ENCODE results near the gene GNB1. TPM values are rescaled to one million over a fixed set of nuclear protein-coding genes. Genes with fewer than 3 reads are reported as not detected.

GNB1 gene
- total and polyA plus RNA-seq, 9 of the 15 experiments (the other 6 are each of a cell fraction or from before 2014, with no cell fraction given), result 34.3 to 388 (median 114) TPM

DNA sequence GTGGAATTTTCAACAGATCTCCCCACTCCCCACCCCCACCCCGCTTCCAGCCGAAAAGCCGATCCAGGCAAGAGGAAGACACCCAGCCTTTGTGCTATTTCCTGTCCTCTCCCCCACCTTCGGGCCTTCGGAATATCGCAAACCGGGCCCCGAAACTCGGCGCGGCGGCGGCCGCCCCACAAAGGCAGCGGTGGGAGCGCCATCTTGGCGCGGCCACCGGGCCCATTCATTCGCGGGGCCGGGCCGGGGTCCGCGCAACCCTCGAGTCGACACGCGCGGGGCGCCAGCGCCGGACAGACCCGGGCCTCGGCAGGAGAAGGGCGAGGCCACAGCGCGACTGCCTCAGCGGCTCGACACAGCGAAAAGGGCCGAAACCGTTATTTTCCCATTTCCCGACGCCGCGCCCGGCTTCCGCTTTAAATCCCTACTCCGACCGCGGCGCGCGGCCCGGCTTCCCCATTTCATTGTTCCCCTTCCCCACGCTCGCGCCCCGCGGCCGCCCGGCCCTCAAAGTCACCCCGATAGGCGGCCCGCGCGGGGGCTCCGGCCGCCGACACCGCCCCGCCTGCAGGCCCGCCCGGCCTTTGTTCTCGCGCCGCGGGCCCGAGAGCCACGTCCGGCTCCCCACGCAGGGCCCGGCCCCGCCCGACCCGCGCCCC, 911 bp downstream of the GNB1 start (continued):
- TF ChIP-seq RBM15 (IDR thresholded peaks at IDR 0.05; ENCODE audit: insufficient read depth, low read length), result no peak
- no peak for TF ChIP-seq HMG20B (CRISPR knock-in tag; IDR thresholded peaks at IDR 0.05)
- peak; percentile 84 for TF ChIP-seq PCBP1 (IDR thresholded peaks at IDR 0.05; ENCODE audit: low read depth, low read length, poor library complexity, severe bottlenecking)
- no peak for TF ChIP-seq PURB (CRISPR knock-in tag; IDR thresholded peaks at IDR 0.05; ENCODE audit: low read depth)
- TF ChIP-seq, protein P1, sequence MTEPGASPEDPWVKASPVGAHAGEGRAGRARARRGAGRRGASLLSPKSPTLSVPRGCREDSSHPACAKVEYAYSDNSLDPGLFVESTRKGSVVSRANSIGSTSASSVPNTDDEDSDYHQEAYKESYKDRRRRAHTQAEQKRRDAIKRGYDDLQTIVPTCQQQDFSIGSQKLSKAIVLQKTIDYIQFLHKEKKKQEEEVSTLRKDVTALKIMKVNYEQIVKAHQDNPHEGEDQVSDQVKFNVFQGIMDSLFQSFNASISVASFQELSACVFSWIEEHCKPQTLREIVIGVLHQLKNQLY (CRISPR knock-in tag; conservative IDR thresholded peaks at IDR 0.05), result no peak
- peak; percentile 43; the same call in 1 of the 2 replicates for TF ChIP-seq GTF2E2 (tag; IDR thresholded peaks at IDR 0.05)
- peak; percentile 79 for TF ChIP-seq POLR2G (IDR thresholded peaks at IDR 0.05; ENCODE audit: low read depth, low read length)
- no peak for TF ChIP-seq POLR3G (IDR thresholded peaks at IDR 0.05; ENCODE audit: extremely low read depth, insufficient read length, insufficient replicate concordance)
- TF ChIP-seq, protein P2, sequence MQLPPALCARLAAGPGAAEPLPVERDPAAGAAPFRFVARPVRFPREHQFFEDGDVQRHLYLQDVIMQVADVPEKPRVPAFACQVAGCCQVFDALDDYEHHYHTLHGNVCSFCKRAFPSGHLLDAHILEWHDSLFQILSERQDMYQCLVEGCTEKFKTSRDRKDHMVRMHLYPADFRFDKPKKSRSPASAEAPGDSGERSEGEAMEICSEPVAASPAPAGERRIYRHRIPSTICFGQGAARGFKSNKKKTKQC (CRISPR knock-in tag; IDR thresholded peaks at IDR 0.05), result peak; percentile 76; the same call in 1 of the 2 replicates
- TF ChIP-seq, protein P3, sequence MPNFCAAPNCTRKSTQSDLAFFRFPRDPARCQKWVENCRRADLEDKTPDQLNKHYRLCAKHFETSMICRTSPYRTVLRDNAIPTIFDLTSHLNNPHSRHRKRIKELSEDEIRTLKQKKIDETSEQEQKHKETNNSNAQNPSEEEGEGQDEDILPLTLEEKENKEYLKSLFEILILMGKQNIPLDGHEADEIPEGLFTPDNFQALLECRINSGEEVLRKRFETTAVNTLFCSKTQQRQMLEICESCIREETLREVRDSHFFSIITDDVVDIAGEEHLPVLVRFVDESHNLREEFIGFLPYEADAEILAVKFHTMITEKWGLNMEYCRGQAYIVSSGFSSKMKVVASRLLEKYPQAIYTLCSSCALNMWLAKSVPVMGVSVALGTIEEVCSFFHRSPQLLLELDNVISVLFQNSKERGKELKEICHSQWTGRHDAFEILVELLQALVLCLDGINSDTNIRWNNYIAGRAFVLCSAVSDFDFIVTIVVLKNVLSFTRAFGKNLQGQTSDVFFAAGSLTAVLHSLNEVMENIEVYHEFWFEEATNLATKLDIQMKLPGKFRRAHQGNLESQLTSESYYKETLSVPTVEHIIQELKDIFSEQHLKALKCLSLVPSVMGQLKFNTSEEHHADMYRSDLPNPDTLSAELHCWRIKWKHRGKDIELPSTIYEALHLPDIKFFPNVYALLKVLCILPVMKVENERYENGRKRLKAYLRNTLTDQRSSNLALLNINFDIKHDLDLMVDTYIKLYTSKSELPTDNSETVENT (CRISPR knock-in tag; IDR thresholded peaks at IDR 0.05), result 0 out of 2 replicates have a peak, but pooled peaks have one; percentile 24
- TF ChIP-seq, protein P4, sequence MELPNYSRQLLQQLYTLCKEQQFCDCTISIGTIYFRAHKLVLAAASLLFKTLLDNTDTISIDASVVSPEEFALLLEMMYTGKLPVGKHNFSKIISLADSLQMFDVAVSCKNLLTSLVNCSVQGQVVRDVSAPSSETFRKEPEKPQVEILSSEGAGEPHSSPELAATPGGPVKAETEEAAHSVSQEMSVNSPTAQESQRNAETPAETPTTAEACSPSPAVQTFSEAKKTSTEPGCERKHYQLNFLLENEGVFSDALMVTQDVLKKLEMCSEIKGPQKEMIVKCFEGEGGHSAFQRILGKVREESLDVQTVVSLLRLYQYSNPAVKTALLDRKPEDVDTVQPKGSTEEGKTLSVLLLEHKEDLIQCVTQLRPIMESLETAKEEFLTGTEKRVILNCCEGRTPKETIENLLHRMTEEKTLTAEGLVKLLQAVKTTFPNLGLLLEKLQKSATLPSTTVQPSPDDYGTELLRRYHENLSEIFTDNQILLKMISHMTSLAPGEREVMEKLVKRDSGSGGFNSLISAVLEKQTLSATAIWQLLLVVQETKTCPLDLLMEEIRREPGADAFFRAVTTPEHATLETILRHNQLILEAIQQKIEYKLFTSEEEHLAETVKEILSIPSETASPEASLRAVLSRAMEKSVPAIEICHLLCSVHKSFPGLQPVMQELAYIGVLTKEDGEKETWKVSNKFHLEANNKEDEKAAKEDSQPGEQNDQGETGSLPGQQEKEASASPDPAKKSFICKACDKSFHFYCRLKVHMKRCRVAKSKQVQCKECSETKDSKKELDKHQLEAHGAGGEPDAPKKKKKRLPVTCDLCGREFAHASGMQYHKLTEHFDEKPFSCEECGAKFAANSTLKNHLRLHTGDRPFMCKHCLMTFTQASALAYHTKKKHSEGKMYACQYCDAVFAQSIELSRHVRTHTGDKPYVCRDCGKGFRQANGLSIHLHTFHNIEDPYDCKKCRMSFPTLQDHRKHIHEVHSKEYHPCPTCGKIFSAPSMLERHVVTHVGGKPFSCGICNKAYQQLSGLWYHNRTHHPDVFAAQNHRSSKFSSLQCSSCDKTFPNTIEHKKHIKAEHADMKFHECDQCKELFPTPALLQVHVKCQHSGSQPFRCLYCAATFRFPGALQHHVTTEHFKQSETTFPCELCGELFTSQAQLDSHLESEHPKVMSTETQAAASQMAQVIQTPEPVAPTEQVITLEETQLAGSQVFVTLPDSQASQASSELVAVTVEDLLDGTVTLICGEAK (IDR thresholded peaks at IDR 0.05), result no peak
- TF ChIP-seq, protein P4 (CRISPR knock-in tag; IDR thresholded peaks at IDR 0.05), result no peak; the same call in 1 of the 2 replicates
- TF ChIP-seq, protein P5, sequence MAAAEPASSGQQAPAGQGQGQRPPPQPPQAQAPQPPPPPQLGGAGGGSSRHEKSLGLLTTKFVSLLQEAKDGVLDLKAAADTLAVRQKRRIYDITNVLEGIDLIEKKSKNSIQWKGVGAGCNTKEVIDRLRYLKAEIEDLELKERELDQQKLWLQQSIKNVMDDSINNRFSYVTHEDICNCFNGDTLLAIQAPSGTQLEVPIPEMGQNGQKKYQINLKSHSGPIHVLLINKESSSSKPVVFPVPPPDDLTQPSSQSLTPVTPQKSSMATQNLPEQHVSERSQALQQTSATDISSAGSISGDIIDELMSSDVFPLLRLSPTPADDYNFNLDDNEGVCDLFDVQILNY (CRISPR knock-in tag; IDR thresholded peaks at IDR 0.05), result peak; percentile 72; the same call in 1 of the 2 replicates
